SHP77 (cell line): ENCODE data around the gene ULK4.
A peak's percentile ranks its signal among the peaks of the same experiment; 100 is the strongest.
"Not testable (repeated sequence)": the region's sequence is repeated elsewhere in the genome, so short reads cannot be mapped to it uniquely, and the experiment has no call there.

Source experiments
- DNase-seq, 2 experiments: peaks; one replicate each; lab custom pipeline; 2025; lab: John Stamatoyannopoulos, UW

The ULK4 gene

DNA sequence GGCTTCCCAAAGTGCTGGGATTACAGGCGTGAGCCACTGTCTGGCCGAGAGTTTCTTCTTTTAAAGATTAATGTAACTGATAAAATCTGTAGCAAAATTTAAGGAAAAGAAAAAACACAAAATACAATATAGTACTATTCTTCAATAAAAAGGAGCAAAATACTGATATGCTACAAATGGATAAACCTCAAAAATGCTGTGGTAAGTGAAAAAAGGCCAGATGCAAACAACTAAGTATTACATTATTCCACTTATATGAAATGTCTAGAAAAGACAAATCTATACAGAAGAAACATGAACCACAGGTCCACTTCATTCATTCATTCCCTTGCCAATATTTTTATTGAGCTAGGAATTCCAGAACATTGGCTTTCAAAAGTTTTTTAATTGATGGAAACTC, 463.1 kb downstream of the ULK4 start:
- DNase-seq: no peak

GRCh38 chr3:41490360-41490759, 471.5 kb downstream of the ULK4 start:
- no peak for DNase-seq

- DNase-seq: no peak
Observed at GRCh38 chr3:41489231-41489630, 472.7 kb downstream of the ULK4 start.

GRCh38 chr3:41488501-41488900, 473.4 kb downstream of the ULK4 start:
- DNase-seq: no peak

GRCh38 chr3:41485484-41485883, 476.4 kb downstream of the ULK4 start:
- DNase-seq: no peak

DNA sequence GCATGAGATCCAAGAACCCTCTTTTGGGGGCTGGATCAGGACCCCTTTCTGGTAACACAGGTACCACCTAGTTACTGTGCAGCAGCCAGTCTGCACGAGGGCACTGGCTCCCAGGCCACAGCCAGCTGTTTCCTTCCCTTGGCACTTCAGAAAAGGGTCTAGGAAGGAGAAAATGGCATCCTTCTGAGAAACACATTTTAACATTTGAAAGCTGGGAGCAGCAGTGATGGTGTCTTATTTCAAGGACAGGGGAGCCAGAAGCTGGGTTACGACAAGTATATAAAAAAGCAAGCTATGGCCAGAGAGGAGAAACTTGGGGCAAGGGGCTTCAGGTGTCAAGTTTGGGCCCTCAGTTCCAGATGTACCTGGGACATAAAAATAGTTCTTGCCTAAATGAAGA, 479.8 kb downstream of the ULK4 start:
- DNase-seq: no peak

GRCh38 chr3:41478278-41478677, 483.6 kb downstream of the ULK4 start:
- DNase-seq: no peak

- DNase-seq: no peak
Observed at GRCh38 chr3:41477399-41478014, 484.4 kb downstream of the ULK4 start.

DNA sequence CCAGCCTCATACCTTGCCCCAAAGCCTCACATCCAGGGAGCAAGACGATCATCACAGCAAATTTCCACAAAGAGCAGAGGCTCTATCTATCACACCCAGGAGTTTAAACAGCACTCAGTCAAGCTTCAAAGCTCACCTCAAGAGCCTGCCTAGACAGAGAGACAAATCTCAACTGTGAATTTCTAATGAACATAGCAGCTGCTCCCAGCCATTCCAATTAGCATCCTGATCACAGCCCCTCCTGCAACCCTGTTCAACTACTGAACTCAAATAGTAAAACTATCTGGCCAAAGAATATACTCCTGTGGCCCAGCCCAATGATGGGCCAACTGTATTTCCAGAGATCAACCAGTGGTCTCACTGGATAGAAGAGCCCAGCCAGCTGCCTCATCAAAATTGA, 492.8 kb downstream of the ULK4 start:
- no peak for DNase-seq

GRCh38 chr3:41467481-41467880, 494.4 kb downstream of the ULK4 start:
- DNase-seq: no peak

GRCh38 chr3:41464858-41465257, 497.0 kb downstream of the ULK4 start:
- no peak for DNase-seq

- DNase-seq: no peak
Observed at GRCh38 chr3:41464401-41464800, 497.5 kb downstream of the ULK4 start.

- no peak for DNase-seq
Observed at GRCh38 chr3:41462103-41462691, 499.7 kb downstream of the ULK4 start.

DNA sequence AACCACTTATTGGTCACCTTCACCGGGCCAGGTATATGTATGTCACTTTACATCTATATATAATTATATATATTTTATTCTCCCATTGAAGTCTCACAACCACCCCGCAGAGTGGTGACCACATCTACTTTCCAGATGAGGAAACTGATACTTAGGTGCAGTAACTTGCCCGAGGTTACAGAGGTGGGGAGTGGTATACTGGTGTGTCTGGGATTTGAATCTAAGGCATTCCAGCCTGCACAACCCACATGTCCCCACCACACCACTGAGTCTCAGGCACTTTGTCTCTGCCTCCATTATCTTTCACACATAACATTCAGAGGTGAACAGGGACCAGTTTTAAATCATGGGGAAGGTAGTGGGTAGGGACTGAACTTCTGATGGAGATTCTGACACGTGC, 501.2 kb downstream of the ULK4 start:
- DNase-seq: no peak

- DNase-seq: no peak
Observed at GRCh38 chr3:41457176-41457575, 504.7 kb downstream of the ULK4 start.

GRCh38 chr3:41456162-41456561, 505.7 kb downstream of the ULK4 start:
- no peak for DNase-seq

GRCh38 chr3:41453618-41454017, 508.3 kb downstream of the ULK4 start:
- DNase-seq: not testable (repeated sequence)

DNA sequence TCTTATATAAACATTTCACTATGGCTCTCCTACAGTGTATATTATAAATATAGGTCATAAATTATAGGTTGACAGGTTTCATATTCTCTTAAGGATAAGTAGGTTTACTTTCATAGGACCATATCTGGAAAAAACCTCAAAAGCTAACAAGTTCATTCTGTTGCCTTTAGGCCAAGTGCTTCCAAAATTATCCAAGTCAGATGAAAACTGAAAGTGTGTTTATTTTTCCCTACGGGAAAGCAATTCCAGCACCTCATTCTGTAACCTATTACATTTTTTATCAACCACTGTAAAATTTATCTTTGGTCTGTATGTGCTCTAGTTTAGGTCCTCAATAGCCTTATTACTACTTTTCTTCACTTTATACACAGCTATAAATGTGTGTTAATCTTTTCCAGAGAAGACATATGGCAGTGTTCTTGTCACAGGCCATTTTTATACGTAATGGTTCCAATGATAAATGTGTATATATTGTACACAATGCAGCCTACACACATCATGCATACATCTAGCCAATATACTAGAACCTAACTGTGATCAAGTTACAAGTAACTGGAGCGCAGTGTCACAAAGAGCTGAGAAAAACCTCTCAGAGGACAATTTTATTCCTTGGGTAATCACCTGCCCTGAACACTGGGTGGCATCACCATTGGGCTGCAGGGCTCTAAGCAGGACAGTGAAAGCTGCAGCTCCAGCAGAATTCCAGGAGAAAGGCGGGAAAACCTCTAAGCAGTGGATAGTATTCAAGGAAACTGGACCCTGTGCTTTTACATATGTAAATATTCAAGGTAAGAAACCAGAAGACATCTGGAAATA, 511.3 kb downstream of the ULK4 start:
- DNase-seq: peak in 1 of 2 experiments; percentile 12

GRCh38 chr3:41448396-41448795, 513.5 kb downstream of the ULK4 start:
- DNase-seq: no peak

DNA sequence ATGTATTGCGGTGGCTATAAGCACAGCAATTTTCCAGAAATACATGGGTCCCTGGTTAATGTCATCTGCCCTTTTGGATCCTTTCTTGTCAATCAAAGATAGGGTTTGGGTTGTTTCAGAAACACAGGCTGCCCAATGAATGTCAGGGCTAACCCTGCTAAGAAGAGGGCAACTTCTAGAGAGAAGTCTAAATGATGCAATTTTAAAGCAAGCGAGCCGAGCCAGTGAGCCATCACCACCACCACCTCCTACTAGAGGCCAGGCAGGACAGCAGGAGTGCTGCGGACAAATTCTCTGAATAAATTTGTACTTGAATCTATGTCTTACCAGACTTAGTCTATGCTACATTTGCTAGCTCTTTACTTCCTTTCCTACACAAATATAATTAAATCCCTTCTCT, 514.2 kb downstream of the ULK4 start:
- DNase-seq: no peak

- not testable (repeated sequence) for DNase-seq
Observed at GRCh38 chr3:41446316-41446715, 515.6 kb downstream of the ULK4 start.

DNA sequence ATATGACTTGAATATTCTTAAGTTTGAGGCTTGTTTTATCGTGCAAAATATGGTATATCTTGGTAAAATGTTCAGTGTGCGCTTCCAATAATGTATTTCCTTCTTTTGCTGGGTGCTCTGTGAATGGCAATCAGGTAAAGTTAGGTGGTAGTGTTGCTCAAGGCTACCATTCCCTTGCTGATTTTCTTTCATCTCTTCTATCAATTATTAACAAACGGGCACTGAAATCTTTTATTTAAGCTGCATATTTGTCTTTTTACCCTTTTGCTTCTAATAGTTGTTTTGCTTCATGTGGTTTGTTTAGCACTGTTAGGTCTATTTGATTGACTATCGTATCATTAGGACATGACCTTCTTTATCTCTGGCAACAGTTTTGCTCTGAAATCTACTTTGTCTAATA, 520.3 kb downstream of the ULK4 start:
- DNase-seq: no peak

GRCh38 chr3:41441139-41441538, 520.8 kb downstream of the ULK4 start:
- DNase-seq: no peak
